GM18858 (cell line): ENCODE measurements around the gene JAKMIP1.

ENCODE experiments used
- ATAC-seq: cut with Tn5 transposase; IDR thresholded peaks from one replicate; pipeline ENCODE4 v1.9.1; 2021; ENCODE audit not compliant: unreplicated experiment

Gene JAKMIP1

GRCh38 chr4:6122496-6122895 lies 77.9 kb downstream of the JAKMIP1 start:
- no peak for ATAC-seq

GRCh38 chr4:6121941-6122340 lies 78.4 kb downstream of the JAKMIP1 start:
- ATAC-seq = no peak

GRCh38 chr4:6121276-6121850 lies 79.0 kb downstream of the JAKMIP1 start:
- no peak for ATAC-seq

GRCh38 chr4:6120361-6120760 lies 80.0 kb downstream of the JAKMIP1 start:
- ATAC-seq = no peak

- no peak for ATAC-seq
These were observed 80.8 kb downstream of the JAKMIP1 start for GRCh38 chr4:6119507-6120020.

GRCh38 chr4:6118201-6118600 lies 82.1 kb downstream of the JAKMIP1 start:
- ATAC-seq = no peak

- ATAC-seq = no peak
These were observed 83.6 kb downstream of the JAKMIP1 start for GRCh38 chr4:6116696-6117285.

- ATAC-seq = no peak
These were observed 84.4 kb downstream of the JAKMIP1 start for GRCh38 chr4:6115746-6116586.

- no peak for ATAC-seq
These were observed 85.0 kb downstream of the JAKMIP1 start for GRCh38 chr4:6115342-6115741.

GRCh38 chr4:6114601-6115000 lies 85.7 kb downstream of the JAKMIP1 start:
- ATAC-seq = no peak

GRCh38 chr4:6114181-6114580 lies 86.2 kb downstream of the JAKMIP1 start:
- no peak for ATAC-seq

- no peak for ATAC-seq
These were observed 86.7 kb downstream of the JAKMIP1 start for GRCh38 chr4:6113641-6114040.

- no peak for ATAC-seq
These were observed 87.6 kb downstream of the JAKMIP1 start for GRCh38 chr4:6112606-6113290.

- no peak for ATAC-seq
These were observed 88.9 kb downstream of the JAKMIP1 start for GRCh38 chr4:6111354-6111960.

GRCh38 chr4:6110681-6111353 lies 89.5 kb downstream of the JAKMIP1 start:
- ATAC-seq = no peak

- ATAC-seq = no peak
These were observed 90.3 kb downstream of the JAKMIP1 start for GRCh38 chr4:6109842-6110560.

- no peak for ATAC-seq
These were observed 92.5 kb downstream of the JAKMIP1 start for GRCh38 chr4:6107886-6108285.

- no peak for ATAC-seq
These were observed 93.1 kb downstream of the JAKMIP1 start for GRCh38 chr4:6107114-6107791.

GRCh38 chr4:6106156-6106555 lies 94.2 kb downstream of the JAKMIP1 start:
- ATAC-seq = no peak
